ENCODE measurements around the gene NR1D2.
"Not testable (repeated sequence)": the region's sequence is repeated elsewhere in the genome, so short reads cannot be mapped to it uniquely, and the experiment has no call there.

The NR1D2 gene

GRCh38 chr3:24002129-24002528 is 57.0 kb downstream of the NR1D2 start:
- TF ChIP-seq CTCF (conservative IDR thresholded peaks at IDR 0.05; ENCODE audit: low read depth, low read length), result no peak

GRCh38 chr3:24003466-24003865 is 58.4 kb downstream of the NR1D2 start:
- no peak for TF ChIP-seq CTCF (conservative IDR thresholded peaks at IDR 0.05; ENCODE audit: low read depth, low read length)
- no peak for DNase-seq (ENCODE audit: low read depth)
- no peak overlapping the region for H3K4me3 ChIP-seq (ENCODE audit: low read depth, low read length)

More at GRCh38 chr3:24002129-24002528, 57.0 kb downstream of the NR1D2 start:
- no peak overlapping the region for H3K4me3 ChIP-seq (ENCODE audit: low read depth, low read length)
- DNase-seq (ENCODE audit: low read depth), result no peak

GRCh38 chr3:24004171-24004938 is 59.3 kb downstream of the NR1D2 start:
- H3K4me3 ChIP-seq (ENCODE audit: low read depth, low read length), result no peak overlapping the region
- TF ChIP-seq CTCF (conservative IDR thresholded peaks at IDR 0.05; ENCODE audit: low read depth, low read length), result no peak
- DNase-seq (ENCODE audit: low read depth), result no peak

GRCh38 chr3:24005669-24006068 is 60.6 kb downstream of the NR1D2 start:
- no peak for TF ChIP-seq CTCF (conservative IDR thresholded peaks at IDR 0.05; ENCODE audit: low read depth, low read length)
- H3K4me3 ChIP-seq (ENCODE audit: low read depth, low read length), result no peak overlapping the region
- no peak for DNase-seq (ENCODE audit: low read depth)

- not testable (repeated sequence) for DNase-seq (ENCODE audit: low read depth); H3K4me3 ChIP-seq (ENCODE audit: low read depth, low read length)
Measured at GRCh38 chr3:24010834-24011233, 65.7 kb downstream of the NR1D2 start.

- H3K4me3 ChIP-seq (ENCODE audit: low read depth, low read length), result no peak overlapping the region
- no peak for DNase-seq (ENCODE audit: low read depth)
- TF ChIP-seq CTCF (conservative IDR thresholded peaks at IDR 0.05; ENCODE audit: low read depth, low read length), result no peak
Measured at GRCh38 chr3:24012589-24013269, 67.6 kb downstream of the NR1D2 start.

GRCh38 chr3:24017305-24017704 is 72.2 kb downstream of the NR1D2 start:
- TF ChIP-seq CTCF (conservative IDR thresholded peaks at IDR 0.05; ENCODE audit: low read depth, low read length), result no peak
- no peak for DNase-seq (ENCODE audit: low read depth)
- H3K4me3 ChIP-seq (ENCODE audit: low read depth, low read length), result no peak overlapping the region

Data from choroid plexus epithelial cell (primary cell).